Suprapubic skin (tissue), 4 donors: ENCODE results near the gene MAFF. TPM values are rescaled to one million over a fixed set of nuclear protein-coding genes. Genes with fewer than 3 reads are reported as not detected.
"Not testable (repeated sequence)": the region's sequence is repeated elsewhere in the genome, so short reads cannot be mapped to it uniquely, and the experiment has no call there.

Experiments
- DNase-seq, 2 donors: peaks; one replicate each; pipeline ENCODE4 v3.0.0-alpha.2; 2019; ENCODE audit warnings: low spot score in 2 of 2
- H3K27ac ChIP-seq: fragments of 200-600 bp; sonication (generic); one replicate; pipeline ENCODE4 v1.5.1; 2019
- H3K27me3 ChIP-seq: fragments of 200-600 bp; sonication (generic); one replicate; pipeline ENCODE4 v1.5.1; 2019
- H3K36me3 ChIP-seq: fragments of 200-600 bp; sonication (generic); one replicate; pipeline ENCODE4 v1.5.1; 2019
- H3K4me1 ChIP-seq: fragments of 200-600 bp; sonication (generic); one replicate; pipeline ENCODE4 v1.5.1; 2019
- H3K4me3 ChIP-seq: fragments of 200-600 bp; sonication (generic); one replicate; pipeline ENCODE4 v1.5.1; 2019; ENCODE audit warnings: mild to moderate bottlenecking
- H3K9me3 ChIP-seq: fragments of 200-600 bp; sonication (generic); one replicate; pipeline ENCODE4 v1.5.1; 2019
- EP300 ChIP-seq: sonication (generic); formaldehyde crosslinking; IDR thresholded peaks from one replicate; pipeline ENCODE4 v1.6.1; 2017; ENCODE audit warnings: antibody characterized with exemption
- POLR2A ChIP-seq, 2 donors: fragments of 450-650 bp; IDR thresholded peaks; one replicate each; pipeline ENCODE4 v1.6.1; 2017; ENCODE audit warnings: antibody characterized with exemption in 2 of 2, mild to moderate bottlenecking in 2 of 2, moderate library complexity in 2 of 2
- POLR2AphosphoS5 ChIP-seq, 3 donors: sonication (generic); formaldehyde crosslinking; IDR thresholded peaks; one replicate each; pipeline ENCODE4 v1.6.1; 2017; ENCODE audit warnings: antibody characterized with exemption in 3 of 3
- WGBS: methylation state at CpG from one replicate; pipeline ENCODE4 v1.1.5; 2018; 5-methylcytosine and 5-hydroxymethylcytosine counted together
- total RNA-seq, 4 donors: library from RNA; depleted of rRNA; stranded (reverse); fragments of >200 nt; gene quantifications; one replicate each; pipeline ENCODE4 v1.1.0, GENCODE V29; 2016
- TF ChIP-seq, protein P1 (sequence below), 2 donors: fragments of 200-600 bp in 1 of 2; fragments of 450-650 bp in 1 of 2; sonication (generic) in 1 of 2; IDR thresholded peaks; one replicate each; pipeline ENCODE4 v1.5.1; 2016 to 2019; ENCODE audit warnings: antibody characterized with exemption in 2 of 2, mild to moderate bottlenecking in 1 of 2, moderate library complexity in 1 of 2

Gene MAFF
- total RNA-seq, 4 donors from 2014 or later = 27.3 to 70.1 (median 52.8) TPM

- peak overlapping the region; percentile 82 for H3K27ac ChIP-seq
- no peak overlapping the region for H3K4me3 ChIP-seq
- DNase-seq = peak in 1 of 2 donors; percentile 87
- H3K9me3 ChIP-seq = no peaks in the 10 kb centered on the region
- TF ChIP-seq POLR2AphosphoS5 (IDR thresholded peaks at IDR 0.05) (peak in 1 of 3 donors; percentile 48), EP300 (no peak)
- peaks cover 51% of the 10 kb centered on the region for H3K36me3 ChIP-seq
- 20% methylated on average over 9 of the region's 14 CpGs for WGBS
- peaks cover 36% of the 10 kb centered on the region for H3K4me1 ChIP-seq
- H3K27me3 ChIP-seq = no peaks in the 10 kb centered on the region
Measured at GRCh38 chr22:38228873-38229740, 27.3 kb downstream of the MAFF start.

DNA sequence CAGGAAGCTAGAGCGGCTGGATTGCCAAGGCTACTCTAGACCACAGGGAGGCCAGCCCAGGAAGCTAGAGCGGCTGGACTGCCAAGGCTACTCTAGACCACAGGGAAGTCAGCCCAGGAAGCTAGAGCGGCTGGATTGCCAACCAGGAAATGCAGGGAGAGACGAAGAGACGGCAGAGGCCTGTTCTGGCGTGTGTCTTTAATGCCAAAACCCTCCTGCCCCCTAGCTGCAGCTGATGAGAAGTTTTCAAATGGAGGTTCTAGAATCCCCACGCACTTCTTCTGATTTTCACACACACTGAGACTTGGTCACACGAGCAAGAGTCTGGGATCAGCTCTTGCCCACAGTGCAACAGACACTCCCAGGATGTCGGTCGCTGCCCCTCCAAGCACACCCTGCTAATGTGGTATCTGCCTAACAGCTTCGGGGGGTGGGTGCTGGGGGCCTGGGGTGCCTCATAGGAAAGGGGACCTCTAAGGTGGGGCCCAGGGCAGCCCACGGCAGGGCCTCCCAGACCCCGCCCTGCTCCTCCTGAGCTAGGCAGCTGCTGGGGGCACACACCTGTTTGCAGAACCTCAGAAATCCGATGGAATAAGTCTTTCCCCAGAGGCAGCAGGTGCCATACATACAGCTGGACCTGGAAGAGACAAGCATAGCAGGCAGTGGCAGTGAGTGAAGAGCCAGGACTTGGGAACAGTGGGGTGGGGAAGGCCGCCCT lies 28.5 kb downstream of the MAFF start:
- Histone ChIP-seq H3K27ac (peak overlapping the region; percentile 53), H3K36me3 (peaks cover 50% of the 10 kb centered on the region), H3K27me3 (no peaks in the 10 kb centered on the region), H3K4me3 (no peak overlapping the region), H3K9me3 (no peaks in the 10 kb centered on the region), H3K4me1 (peaks cover 38% of the 10 kb centered on the region)
- no peak for TF ChIP-seq EP300
- TF ChIP-seq, protein P1, sequence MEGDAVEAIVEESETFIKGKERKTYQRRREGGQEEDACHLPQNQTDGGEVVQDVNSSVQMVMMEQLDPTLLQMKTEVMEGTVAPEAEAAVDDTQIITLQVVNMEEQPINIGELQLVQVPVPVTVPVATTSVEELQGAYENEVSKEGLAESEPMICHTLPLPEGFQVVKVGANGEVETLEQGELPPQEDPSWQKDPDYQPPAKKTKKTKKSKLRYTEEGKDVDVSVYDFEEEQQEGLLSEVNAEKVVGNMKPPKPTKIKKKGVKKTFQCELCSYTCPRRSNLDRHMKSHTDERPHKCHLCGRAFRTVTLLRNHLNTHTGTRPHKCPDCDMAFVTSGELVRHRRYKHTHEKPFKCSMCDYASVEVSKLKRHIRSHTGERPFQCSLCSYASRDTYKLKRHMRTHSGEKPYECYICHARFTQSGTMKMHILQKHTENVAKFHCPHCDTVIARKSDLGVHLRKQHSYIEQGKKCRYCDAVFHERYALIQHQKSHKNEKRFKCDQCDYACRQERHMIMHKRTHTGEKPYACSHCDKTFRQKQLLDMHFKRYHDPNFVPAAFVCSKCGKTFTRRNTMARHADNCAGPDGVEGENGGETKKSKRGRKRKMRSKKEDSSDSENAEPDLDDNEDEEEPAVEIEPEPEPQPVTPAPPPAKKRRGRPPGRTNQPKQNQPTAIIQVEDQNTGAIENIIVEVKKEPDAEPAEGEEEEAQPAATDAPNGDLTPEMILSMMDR (IDR thresholded peaks at IDR 0.05) = peak; percentile 47 to 49
- DNase-seq = no peak
- 38% methylated on average over 11 of the region's 15 CpGs for WGBS

DNA sequence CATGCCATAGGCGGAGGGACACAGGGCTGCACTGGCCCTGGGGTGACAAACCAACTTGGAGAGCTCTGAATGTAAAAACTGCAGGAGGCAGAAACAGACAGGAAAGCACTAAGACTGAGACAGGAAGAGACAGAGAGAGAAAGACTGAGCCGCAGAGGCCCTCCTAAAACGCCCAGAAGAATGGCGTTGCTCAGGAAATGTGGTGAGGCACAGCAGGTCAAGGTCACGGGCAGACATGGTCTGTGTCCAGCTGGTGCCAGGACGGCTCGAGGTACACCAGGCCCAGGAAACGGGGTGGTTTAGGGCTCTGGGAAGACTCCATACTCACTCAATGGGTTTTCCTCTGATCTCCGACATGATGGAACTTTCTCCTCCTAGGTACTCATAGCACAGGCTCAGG lies 29.1 kb downstream of the MAFF start:
- no peak for DNase-seq
- Histone ChIP-seq H3K4me1 (peaks cover 41% of the 10 kb centered on the region), H3K36me3 (peaks cover 54% of the 10 kb centered on the region), H3K27me3 (no peaks in the 10 kb centered on the region), H3K4me3 (no peak overlapping the region), H3K9me3 (no peaks in the 10 kb centered on the region), H3K27ac (peak overlapping the region; percentile 53)
- WGBS = 83% methylated on average over 9 of the region's 9 CpGs
- no peak for TF ChIP-seq POLR2A (IDR thresholded peaks at IDR 0.05)
- TF ChIP-seq, protein P1 (IDR thresholded peaks at IDR 0.05) = no peak
- TF ChIP-seq EP300 = no peak
- no peak for TF ChIP-seq POLR2AphosphoS5 (IDR thresholded peaks at IDR 0.05)

- Histone ChIP-seq H3K36me3 (peaks cover 45% of the 10 kb centered on the region), H3K27me3 (no peaks in the 10 kb centered on the region), H3K9me3 (no peaks in the 10 kb centered on the region), H3K4me1 (peaks cover 53% of the 10 kb centered on the region), H3K27ac (no peak overlapping the region), H3K4me3 (no peak overlapping the region)
- WGBS = 71% methylated on average over 8 of the region's 8 CpGs
- no peak for TF ChIP-seq POLR2AphosphoS5 (IDR thresholded peaks at IDR 0.05)
- TF ChIP-seq, protein P1 (IDR thresholded peaks at IDR 0.05) = no peak
- TF ChIP-seq EP300 = no peak
- TF ChIP-seq POLR2A (IDR thresholded peaks at IDR 0.05) = no peak
- DNase-seq = no peak
Measured at GRCh38 chr22:38232196-38232595, 30.4 kb downstream of the MAFF start.

GRCh38 chr22:38233427-38233826 lies 31.6 kb downstream of the MAFF start:
- 87% methylated on average over 6 of the region's 6 CpGs for WGBS

GRCh38 chr22:38233856-38234255 lies 32.1 kb downstream of the MAFF start:
- H3K36me3 ChIP-seq = peaks cover 43% of the 10 kb centered on the region
- peak in 1 of 2 donors; percentile 47 for DNase-seq
- H3K27me3 ChIP-seq, H3K4me3 ChIP-seq, H3K27ac ChIP-seq, H3K9me3 ChIP-seq: not testable (repeated sequence)
- H3K4me1 ChIP-seq = peaks cover 51% of the 10 kb centered on the region
- WGBS = 97% methylated on average over 10 of the region's 10 CpGs

More at GRCh38 chr22:38233427-38233826, 31.6 kb downstream of the MAFF start:
- no peaks in the 10 kb centered on the region for H3K9me3 ChIP-seq
- H3K27me3 ChIP-seq = no peaks in the 10 kb centered on the region
- H3K4me1 ChIP-seq = peaks cover 51% of the 10 kb centered on the region
- DNase-seq = peak in 1 of 2 donors; percentile 59
- H3K27ac ChIP-seq = no peak overlapping the region
- peaks cover 43% of the 10 kb centered on the region for H3K36me3 ChIP-seq
- H3K4me3 ChIP-seq = no peak overlapping the region
- no peak for TF ChIP-seq POLR2AphosphoS5 (IDR thresholded peaks at IDR 0.05)
- TF ChIP-seq, protein P1 (IDR thresholded peaks at IDR 0.05) = no peak
- TF ChIP-seq EP300 = no peak
- no peak for TF ChIP-seq POLR2A (IDR thresholded peaks at IDR 0.05)
